GM19328 (cell line): Measurements from ENCODE around the gene CDK2AP2.
A peak's percentile ranks its signal among the peaks of the same experiment; 100 is the strongest.
"Not testable (repeated sequence)": the region's sequence is repeated elsewhere in the genome, so short reads cannot be mapped to it uniquely, and the experiment has no call there.

ENCODE experiments used
- ATAC-seq: cut with Tn5 transposase; IDR thresholded peaks from one replicate; pipeline ENCODE4 v1.9.1; 2021; ENCODE audit warnings: mild to moderate bottlenecking, moderate library complexity; ENCODE audit not compliant: unreplicated experiment

The CDK2AP2 gene

GRCh38 chr11:67468056-67468455, 39.9 kb downstream of the CDK2AP2 start:
- no peak for ATAC-seq

DNA sequence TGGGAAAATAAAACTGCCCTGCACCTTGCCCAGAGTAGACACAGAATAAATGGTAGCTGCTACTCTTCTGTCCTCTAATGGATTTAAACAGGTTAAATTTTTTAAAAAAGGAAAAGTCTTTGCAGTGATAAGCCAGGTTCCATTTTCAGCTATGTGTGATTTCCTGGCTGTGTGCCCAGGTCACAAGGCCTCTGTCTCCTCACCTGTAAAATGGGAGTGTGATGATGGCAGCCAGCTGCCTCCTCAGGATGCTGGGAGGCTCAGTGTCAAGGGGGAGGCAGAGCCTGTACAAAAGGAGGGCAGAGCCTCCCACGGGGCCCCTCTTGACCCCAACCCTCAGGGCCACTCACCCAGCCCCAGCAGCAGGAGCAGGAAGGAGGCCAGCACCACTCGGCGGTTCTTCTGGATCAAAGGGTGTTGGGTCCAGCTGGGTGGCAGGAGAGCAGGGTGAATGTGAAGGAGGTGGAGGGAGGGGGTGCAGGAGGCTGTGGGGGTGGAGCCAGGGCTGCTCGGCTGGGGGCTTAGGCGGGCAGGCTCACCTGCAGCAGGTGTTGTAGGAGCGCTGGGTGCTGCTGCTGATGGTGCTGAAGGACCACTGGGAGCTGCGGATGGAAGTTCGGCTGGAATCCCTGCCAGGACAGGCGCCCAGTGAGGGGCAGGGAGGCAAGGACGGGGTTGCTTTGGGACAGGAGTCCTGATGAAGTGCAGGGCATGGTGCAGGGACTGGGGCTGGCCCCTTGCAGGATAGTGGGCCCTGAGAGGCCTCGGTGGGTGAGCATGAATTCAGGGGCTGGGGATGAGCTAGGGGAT, 40.8 kb downstream of the CDK2AP2 start:
- no peak for ATAC-seq

GRCh38 chr11:67466367-67466766, 41.6 kb downstream of the CDK2AP2 start:
- no peak for ATAC-seq

DNA sequence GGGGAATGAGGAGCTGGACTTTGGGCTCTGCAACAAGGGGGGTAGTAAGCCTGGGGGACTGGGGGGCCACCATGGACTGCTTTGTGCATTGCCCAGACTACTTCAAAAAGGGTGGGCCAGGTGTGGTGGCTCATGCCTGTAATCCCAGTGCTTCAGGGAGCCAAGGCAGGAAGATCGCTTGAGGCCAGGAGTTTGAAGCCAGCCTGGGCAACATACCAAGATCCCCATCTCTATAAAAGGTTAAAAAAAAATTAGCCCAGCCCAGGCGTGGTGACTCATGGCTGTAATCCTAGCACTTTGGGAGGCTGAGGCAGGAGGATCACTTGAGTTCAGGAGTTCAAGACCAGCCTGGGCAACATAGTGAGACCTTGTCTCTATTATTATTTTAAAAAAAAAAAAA, 42.4 kb downstream of the CDK2AP2 start:
- ATAC-seq: not testable (repeated sequence)

DNA sequence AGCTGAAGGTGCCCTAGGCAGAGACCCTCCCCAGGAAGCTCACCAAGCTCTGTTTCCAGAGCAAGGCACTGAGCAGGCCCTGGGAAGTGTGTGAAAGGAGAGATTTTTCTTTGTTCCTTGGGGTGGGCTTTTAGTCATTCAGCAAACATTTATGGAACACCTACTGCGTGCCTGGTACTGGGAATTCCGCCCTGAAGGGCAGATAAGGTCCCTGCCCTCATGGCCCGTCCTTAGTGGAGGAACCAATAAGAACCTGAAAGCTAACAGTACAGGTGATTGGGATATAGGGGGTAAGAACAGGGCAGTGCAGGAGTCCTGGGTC, 42.8 kb downstream of the CDK2AP2 start:
- no peak for ATAC-seq

DNA sequence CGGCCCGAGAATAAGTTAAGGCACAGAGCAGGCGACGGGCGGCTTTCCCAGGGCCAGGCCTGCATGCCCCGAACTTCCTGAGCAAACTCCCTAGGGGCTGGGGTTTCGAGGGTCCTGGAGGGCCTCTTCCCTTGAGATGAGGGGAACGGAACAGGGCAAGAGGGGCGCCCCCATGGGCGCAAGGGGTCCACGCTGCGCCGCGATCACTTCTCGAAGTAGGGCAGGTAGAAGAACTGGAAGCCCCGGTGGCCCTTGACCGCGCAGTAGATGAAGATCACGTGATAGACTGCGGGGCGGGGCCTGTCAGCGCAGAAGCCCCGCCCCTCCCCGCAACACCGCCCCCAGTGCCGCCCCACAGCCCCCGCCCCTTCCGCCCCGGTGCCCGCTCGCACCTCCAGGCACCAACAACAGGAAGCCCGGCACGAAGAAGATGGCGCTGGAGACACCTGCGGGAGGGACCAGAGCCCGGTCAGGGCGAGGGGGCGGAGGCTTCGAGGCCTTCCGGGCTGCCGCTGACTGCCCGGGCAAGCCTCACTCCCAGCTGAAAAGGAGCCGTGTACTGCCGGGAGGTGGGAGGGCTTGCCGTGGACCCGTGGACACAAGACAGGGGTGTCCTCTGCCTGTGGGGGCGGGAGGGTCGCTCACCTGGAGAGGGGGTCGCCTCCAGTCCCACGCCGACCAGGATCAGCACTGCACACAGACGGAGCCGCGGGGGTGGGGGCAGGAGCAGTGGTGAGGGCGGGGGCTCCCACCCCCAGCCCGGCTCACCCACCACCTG, 43.4 kb downstream of the CDK2AP2 start:
- ATAC-seq: peak; percentile 35

GRCh38 chr11:67463680-67464410, 44.1 kb downstream of the CDK2AP2 start:
- no peak for ATAC-seq

- no peak for ATAC-seq
Measured at GRCh38 chr11:67463186-67463585, 44.8 kb downstream of the CDK2AP2 start.

- no peak for ATAC-seq
Measured at GRCh38 chr11:67458266-67458665, 49.7 kb downstream of the CDK2AP2 start.

DNA sequence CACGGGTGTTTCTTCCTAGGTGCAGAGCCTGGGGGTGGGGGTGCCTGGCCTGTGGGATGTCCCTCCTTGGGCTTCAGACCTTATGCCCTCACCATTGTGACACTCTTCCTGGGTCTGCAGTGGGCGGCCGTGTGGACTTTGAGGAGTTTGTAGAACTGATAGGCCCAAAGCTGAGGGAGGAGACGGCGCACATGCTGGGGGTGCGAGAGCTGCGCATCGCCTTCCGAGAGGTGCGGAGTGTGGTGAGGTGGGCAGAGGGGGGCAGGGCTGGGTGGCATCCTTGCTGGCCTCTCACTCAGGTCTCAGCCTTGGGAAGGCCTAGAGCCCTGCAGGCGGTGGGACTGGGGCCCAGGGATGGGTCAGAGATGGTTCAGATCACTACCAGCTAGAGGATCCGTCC, 50.5 kb downstream of the CDK2AP2 start:
- no peak for ATAC-seq
